ENCODE measurements around the gene CEBPG.

- TF ChIP-seq, protein P1, sequence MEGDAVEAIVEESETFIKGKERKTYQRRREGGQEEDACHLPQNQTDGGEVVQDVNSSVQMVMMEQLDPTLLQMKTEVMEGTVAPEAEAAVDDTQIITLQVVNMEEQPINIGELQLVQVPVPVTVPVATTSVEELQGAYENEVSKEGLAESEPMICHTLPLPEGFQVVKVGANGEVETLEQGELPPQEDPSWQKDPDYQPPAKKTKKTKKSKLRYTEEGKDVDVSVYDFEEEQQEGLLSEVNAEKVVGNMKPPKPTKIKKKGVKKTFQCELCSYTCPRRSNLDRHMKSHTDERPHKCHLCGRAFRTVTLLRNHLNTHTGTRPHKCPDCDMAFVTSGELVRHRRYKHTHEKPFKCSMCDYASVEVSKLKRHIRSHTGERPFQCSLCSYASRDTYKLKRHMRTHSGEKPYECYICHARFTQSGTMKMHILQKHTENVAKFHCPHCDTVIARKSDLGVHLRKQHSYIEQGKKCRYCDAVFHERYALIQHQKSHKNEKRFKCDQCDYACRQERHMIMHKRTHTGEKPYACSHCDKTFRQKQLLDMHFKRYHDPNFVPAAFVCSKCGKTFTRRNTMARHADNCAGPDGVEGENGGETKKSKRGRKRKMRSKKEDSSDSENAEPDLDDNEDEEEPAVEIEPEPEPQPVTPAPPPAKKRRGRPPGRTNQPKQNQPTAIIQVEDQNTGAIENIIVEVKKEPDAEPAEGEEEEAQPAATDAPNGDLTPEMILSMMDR (conservative IDR thresholded peaks at IDR 0.05; ENCODE audit: low read length), result peak; percentile 95
- no peak for TF ChIP-seq EZH2phosphoT487 (IDR thresholded peaks at IDR 0.05; ENCODE audit: borderline replicate concordance)
These were observed 57.3 kb downstream of the CEBPG start for GRCh38 chr19:33430674-33431277.

All from Loucy (cell line).